Stimulated activated CD4-positive, alpha-beta T cell treated with anti-CD3 and anti-CD28 coated beads, Interleukin-15, amount 100 ng/mL, for 48 hours (primary cell): ENCODE results near the gene ARX.

Experiments
- DNase-seq, 2 donors: peaks; one replicate each; pipeline ENCODE4 v3.0.0-alpha.2; 2020; ENCODE audit warnings: low read depth in 2 of 2

ARX gene

GRCh38 chrX:25016938-25017598 lies 1.3 kb upstream of the ARX start:
- no peak for DNase-seq

GRCh38 chrX:25016361-25016671 lies 551 bp upstream of the ARX start:
- DNase-seq: no peak

GRCh38 chrX:25014366-25014838 lies 1.4 kb downstream of the ARX start:
- no peak for DNase-seq

- DNase-seq: no peak
These were observed 2.0 kb downstream of the ARX start for GRCh38 chrX:25013632-25014365.

GRCh38 chrX:25012793-25013631 lies 2.8 kb downstream of the ARX start:
- no peak for DNase-seq

GRCh38 chrX:25012433-25012735 lies 3.4 kb downstream of the ARX start:
- no peak for DNase-seq

GRCh38 chrX:25011589-25012432 lies 4.0 kb downstream of the ARX start:
- DNase-seq: no peak

GRCh38 chrX:25010784-25011588 lies 4.8 kb downstream of the ARX start:
- no peak for DNase-seq

- DNase-seq: no peak
These were observed 6.4 kb downstream of the ARX start for GRCh38 chrX:25009407-25009806.

GRCh38 chrX:25007059-25008053 lies 8.4 kb downstream of the ARX start:
- DNase-seq: no peak

GRCh38 chrX:25006586-25007058 lies 9.1 kb downstream of the ARX start:
- no peak for DNase-seq

GRCh38 chrX:25005382-25006185 lies 10.2 kb downstream of the ARX start:
- DNase-seq: no peak

GRCh38 chrX:25005034-25005381 lies 10.8 kb downstream of the ARX start:
- no peak for DNase-seq

GRCh38 chrX:25004485-25005032 lies 11.2 kb downstream of the ARX start:
- no peak for DNase-seq

- no peak for DNase-seq
These were observed 11.7 kb downstream of the ARX start for GRCh38 chrX:25004040-25004439.

- no peak for DNase-seq
These were observed 12.5 kb downstream of the ARX start for GRCh38 chrX:25003066-25003849.

- DNase-seq: no peak
These were observed 13.1 kb downstream of the ARX start for GRCh38 chrX:25002661-25003020.
